ENCODE measurements around the gene POLR2L.

DNA sequence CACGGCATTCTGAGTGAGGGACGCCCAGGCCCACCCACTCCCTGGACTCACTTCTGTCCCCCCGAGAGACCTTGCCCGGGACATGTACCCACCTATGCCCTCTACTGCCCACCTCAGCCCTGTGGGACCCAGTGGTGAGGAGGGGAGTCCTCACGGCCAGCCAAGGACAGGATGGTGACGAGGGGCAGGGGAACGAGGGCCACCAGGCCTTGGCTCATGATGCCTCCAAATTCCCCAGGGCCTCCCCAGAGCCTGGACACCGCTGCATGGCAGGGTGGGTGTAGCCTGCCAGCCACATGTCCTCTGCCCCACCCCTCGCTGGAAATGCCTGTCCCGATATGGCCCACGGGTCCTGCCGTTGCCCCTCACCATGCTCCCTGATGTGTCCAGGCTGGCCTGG, 26.5 kb upstream of the POLR2L start:
- TF ChIP-seq, protein P1, sequence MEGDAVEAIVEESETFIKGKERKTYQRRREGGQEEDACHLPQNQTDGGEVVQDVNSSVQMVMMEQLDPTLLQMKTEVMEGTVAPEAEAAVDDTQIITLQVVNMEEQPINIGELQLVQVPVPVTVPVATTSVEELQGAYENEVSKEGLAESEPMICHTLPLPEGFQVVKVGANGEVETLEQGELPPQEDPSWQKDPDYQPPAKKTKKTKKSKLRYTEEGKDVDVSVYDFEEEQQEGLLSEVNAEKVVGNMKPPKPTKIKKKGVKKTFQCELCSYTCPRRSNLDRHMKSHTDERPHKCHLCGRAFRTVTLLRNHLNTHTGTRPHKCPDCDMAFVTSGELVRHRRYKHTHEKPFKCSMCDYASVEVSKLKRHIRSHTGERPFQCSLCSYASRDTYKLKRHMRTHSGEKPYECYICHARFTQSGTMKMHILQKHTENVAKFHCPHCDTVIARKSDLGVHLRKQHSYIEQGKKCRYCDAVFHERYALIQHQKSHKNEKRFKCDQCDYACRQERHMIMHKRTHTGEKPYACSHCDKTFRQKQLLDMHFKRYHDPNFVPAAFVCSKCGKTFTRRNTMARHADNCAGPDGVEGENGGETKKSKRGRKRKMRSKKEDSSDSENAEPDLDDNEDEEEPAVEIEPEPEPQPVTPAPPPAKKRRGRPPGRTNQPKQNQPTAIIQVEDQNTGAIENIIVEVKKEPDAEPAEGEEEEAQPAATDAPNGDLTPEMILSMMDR (IDR thresholded peaks at IDR 0.05), result no peak
- TF ChIP-seq POLR2A (IDR thresholded peaks at IDR 0.05; ENCODE audit: low read depth) (no peak), POLR2AphosphoS5 (IDR thresholded peaks at IDR 0.05) (peak in 1 of 2 donors; percentile 22)
